ENCODE data around the gene SCYL1.

- TF ChIP-seq, protein P1, sequence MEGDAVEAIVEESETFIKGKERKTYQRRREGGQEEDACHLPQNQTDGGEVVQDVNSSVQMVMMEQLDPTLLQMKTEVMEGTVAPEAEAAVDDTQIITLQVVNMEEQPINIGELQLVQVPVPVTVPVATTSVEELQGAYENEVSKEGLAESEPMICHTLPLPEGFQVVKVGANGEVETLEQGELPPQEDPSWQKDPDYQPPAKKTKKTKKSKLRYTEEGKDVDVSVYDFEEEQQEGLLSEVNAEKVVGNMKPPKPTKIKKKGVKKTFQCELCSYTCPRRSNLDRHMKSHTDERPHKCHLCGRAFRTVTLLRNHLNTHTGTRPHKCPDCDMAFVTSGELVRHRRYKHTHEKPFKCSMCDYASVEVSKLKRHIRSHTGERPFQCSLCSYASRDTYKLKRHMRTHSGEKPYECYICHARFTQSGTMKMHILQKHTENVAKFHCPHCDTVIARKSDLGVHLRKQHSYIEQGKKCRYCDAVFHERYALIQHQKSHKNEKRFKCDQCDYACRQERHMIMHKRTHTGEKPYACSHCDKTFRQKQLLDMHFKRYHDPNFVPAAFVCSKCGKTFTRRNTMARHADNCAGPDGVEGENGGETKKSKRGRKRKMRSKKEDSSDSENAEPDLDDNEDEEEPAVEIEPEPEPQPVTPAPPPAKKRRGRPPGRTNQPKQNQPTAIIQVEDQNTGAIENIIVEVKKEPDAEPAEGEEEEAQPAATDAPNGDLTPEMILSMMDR (IDR thresholded peaks at IDR 0.05; ENCODE audit: borderline replicate concordance, extremely low read depth, low read length, poor library complexity, severe bottlenecking): no peak
- TF ChIP-seq EZH2 (IDR thresholded peaks at IDR 0.05; ENCODE audit: borderline replicate concordance, low read depth, low read length, severe bottlenecking): no peak
Observed at GRCh38 chr11:65580031-65580692, 55.3 kb downstream of the SCYL1 start.
